ENCODE results near the gene OR11L1. TPM values are rescaled to one million over a fixed set of nuclear protein-coding genes. Genes with fewer than 3 reads are reported as not detected.
A peak's percentile ranks its signal among the peaks of the same experiment; 100 is the strongest.

The OR11L1 gene
- total and polyA plus RNA-seq, 2 experiments from 2014 or later, result not detected

DNA sequence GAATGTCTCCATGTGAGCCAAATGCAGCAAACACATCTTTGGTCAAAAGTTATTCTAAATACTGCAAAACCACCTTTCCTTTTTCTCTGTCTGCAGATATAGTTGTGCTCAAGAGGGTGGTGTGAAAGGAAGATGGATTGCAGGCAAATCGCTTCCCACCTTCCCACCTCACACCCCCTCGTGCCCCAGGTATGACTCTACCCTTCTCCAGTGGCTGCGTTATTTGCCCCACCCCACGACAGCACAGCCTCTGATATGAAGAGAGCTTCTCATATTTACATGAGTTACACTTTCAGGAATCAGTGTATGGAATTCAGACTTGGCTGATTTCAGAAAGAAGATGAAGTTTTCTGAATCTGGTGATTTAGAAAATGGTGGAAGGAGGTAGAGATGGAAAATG lies 21.1 kb upstream of the OR11L1 start:
- no peak overlapping the region for H3K27ac ChIP-seq
- peaks cover 5% of the 10 kb centered on the region for H3K27me3 ChIP-seq
- H3K36me3 ChIP-seq, result no peaks in the 10 kb centered on the region
- no peaks in the 10 kb centered on the region for H3K4me1 ChIP-seq (ENCODE audit: low read depth)
- TF ChIP-seq, protein P1, sequence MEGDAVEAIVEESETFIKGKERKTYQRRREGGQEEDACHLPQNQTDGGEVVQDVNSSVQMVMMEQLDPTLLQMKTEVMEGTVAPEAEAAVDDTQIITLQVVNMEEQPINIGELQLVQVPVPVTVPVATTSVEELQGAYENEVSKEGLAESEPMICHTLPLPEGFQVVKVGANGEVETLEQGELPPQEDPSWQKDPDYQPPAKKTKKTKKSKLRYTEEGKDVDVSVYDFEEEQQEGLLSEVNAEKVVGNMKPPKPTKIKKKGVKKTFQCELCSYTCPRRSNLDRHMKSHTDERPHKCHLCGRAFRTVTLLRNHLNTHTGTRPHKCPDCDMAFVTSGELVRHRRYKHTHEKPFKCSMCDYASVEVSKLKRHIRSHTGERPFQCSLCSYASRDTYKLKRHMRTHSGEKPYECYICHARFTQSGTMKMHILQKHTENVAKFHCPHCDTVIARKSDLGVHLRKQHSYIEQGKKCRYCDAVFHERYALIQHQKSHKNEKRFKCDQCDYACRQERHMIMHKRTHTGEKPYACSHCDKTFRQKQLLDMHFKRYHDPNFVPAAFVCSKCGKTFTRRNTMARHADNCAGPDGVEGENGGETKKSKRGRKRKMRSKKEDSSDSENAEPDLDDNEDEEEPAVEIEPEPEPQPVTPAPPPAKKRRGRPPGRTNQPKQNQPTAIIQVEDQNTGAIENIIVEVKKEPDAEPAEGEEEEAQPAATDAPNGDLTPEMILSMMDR (IDR thresholded peaks at IDR 0.05; ENCODE audit: low read depth, low read length), result no peak
- DNase-seq (ENCODE audit: low read depth in 1 of 2, low spot score in 1 of 2), result no peak
- H3K4me3 ChIP-seq, result no peak overlapping the region
- H3K9me3 ChIP-seq (ENCODE audit: low read depth), result no peaks in the 10 kb centered on the region

DNA sequence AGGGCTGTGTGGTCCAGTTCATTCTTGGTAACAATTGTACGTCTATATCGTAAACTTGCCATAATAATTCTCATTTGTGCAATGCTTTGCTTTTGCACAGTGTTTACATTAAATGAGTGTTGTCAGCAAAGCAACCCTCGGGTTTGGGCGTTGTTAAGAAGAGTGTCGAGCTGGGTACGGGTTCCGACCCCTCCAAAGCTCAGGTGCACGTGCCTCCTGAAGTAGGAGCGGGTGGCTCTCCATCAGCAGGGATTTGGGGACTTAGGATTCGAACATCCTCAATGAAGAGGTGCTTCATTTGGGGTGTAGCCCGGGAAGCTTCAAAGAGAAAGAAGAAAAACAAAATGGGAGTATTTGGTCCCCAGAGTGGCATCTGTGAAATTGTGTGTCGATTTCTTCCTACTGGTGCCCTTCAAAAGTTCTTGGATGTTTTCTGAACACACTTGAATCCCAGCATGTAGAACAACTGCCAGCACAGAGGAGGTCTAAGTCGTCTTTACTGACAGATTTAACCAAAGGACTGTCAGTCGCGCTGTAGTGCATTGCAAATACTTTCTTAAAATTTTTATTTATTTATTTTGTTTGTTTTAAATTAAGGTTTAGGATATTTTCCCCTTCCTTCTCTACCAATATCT lies 16.4 kb upstream of the OR11L1 start:
- DNase-seq (ENCODE audit: low read depth in 1 of 2, low spot score in 1 of 2), result no peak
- Histone ChIP-seq H3K4me3 (peak overlapping the region; percentile 42), H3K36me3 (no peaks in the 10 kb centered on the region), H3K27ac (no peak overlapping the region), H3K27me3 (peaks cover 6% of the 10 kb centered on the region), H3K9me3 (ENCODE audit: low read depth) (no peaks in the 10 kb centered on the region), H3K4me1 (ENCODE audit: low read depth) (no peaks in the 10 kb centered on the region)
- TF ChIP-seq, protein P1 (IDR thresholded peaks at IDR 0.05; ENCODE audit: low read depth, low read length), result no peak

DNA sequence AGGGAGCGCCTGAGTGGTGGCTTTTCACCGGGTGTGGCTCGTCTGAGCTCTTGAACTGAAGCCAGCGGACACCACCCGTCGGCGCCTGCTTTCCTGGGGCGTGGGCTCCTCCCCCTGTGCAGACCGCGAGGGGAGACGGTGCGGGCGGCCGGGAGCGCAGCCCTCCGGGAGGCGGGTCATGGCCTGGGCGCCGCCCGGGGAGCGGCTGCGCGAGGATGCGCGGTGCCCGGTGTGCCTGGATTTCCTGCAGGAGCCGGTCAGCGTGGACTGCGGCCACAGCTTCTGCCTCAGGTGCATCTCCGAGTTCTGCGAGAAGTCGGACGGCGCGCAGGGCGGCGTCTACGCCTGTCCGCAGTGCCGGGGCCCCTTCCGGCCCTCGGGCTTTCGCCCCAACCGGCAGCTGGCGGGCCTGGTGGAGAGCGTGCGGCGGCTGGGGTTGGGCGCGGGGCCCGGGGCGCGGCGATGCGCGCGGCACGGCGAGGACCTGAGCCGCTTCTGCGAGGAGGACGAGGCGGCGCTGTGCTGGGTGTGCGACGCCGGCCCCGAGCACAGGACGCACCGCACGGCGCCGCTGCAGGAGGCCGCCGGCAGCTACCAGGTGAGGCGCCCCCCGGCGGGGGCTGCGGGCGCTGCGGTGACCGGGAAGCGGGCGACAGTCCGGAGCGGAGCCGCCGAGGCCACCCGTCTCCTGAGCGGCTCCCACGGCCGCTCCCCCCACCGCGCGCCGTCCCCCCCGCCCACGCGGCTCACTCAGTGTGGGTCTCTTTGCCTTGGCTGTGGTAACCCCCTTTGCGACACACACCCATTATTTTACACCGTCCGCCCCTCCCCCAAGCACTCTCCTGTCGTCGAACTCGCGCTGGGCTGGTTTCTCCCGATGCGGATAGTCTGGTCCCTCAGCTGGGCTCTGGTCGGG lies 15.6 kb upstream of the OR11L1 start, which contains the start of gene TRIM58:
Gene TRIM58 (plus strand): TSS at position 119 of the 916 bp plus-strand sequence. CDS start 60 bp downstream, at position 179.
- Histone ChIP-seq H3K9me3 (ENCODE audit: low read depth) (no peaks in the 10 kb centered on the region), H3K27ac (no peak within 1 kb of the TSS), H3K4me3 (peak within 1 kb of the TSS; percentile 42), H3K4me1 (ENCODE audit: low read depth) (no peaks in the 10 kb centered on the region), H3K27me3 (peaks cover 6% of the 10 kb centered on the region), H3K36me3 (no peaks in the 10 kb centered on the region)
- TF ChIP-seq, protein P1 (IDR thresholded peaks at IDR 0.05; ENCODE audit: low read depth, low read length), result no peak
- peak in 1 of 2 donors; percentile 81 for DNase-seq (ENCODE audit: low read depth in 1 of 2, low spot score in 1 of 2)

DNA sequence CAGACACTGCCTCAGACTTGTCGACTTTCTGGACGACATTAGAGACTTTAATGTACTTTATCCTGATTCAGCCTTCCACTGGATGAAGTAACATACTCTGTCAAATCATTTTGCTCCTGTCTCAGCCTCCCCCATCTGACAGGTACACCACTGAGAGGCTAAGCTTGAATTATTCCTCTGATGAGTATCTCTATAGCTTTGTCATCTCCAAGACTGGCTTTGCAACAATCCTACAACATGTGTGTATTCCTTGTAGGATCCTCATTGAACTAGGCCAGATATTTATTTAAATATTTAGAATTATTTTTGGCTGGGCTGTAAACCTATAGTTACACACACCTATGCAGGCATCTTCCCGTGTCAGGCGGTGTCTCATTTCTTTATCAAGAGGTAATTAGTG lies 14.2 kb upstream of the OR11L1 start:
- no peak overlapping the region for H3K27ac ChIP-seq
- no peak overlapping the region for H3K4me3 ChIP-seq
- peaks cover 6% of the 10 kb centered on the region for H3K27me3 ChIP-seq
- no peaks in the 10 kb centered on the region for H3K9me3 ChIP-seq (ENCODE audit: low read depth)
- no peaks in the 10 kb centered on the region for H3K36me3 ChIP-seq
- TF ChIP-seq, protein P1 (IDR thresholded peaks at IDR 0.05; ENCODE audit: low read depth, low read length), result no peak
- no peaks in the 10 kb centered on the region for H3K4me1 ChIP-seq (ENCODE audit: low read depth)
- no peak for DNase-seq (ENCODE audit: low read depth in 1 of 2, low spot score in 1 of 2)

DNA sequence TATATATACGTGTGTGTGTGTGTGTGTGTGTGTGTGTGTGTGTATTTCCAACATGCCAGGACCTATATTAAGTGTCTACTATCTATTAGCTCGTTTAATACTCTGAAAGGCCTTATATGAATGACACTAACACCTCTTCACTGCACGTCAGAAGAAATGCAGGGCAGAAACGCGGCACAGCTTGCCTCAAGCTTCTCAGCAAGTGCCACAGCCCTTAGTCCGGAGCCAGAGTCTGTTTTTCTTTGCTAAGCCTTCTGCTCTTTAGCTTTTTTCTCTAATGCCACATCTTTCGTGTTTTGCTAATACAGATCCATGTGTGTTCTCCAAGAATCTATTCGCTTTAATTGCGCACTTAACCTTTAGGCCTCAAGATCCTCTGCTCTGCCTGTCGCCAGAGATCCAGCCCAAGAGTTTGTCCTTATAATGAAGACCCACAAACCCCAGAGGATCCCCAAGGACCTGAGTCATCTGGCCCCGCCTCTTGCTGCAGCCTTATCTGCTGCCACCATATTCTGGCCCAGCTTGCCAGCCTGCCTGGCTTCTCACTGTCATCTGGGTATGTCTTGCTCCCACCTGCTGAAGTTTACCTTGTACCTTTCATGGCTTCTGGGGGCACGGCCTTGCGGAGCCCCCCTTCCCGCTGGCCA lies 13.3 kb upstream of the OR11L1 start:
- H3K27me3 ChIP-seq, result peaks cover 6% of the 10 kb centered on the region
- no peaks in the 10 kb centered on the region for H3K36me3 ChIP-seq
- H3K9me3 ChIP-seq (ENCODE audit: low read depth), result no peaks in the 10 kb centered on the region
- TF ChIP-seq, protein P1 (IDR thresholded peaks at IDR 0.05; ENCODE audit: low read depth, low read length), result no peak
- no peak overlapping the region for H3K27ac ChIP-seq
- no peak overlapping the region for H3K4me3 ChIP-seq
- H3K4me1 ChIP-seq (ENCODE audit: low read depth), result no peaks in the 10 kb centered on the region
- DNase-seq (ENCODE audit: low read depth in 1 of 2, low spot score in 1 of 2), result no peak
